ENCODE measurements around the gene ILK.

The ILK gene

DNA sequence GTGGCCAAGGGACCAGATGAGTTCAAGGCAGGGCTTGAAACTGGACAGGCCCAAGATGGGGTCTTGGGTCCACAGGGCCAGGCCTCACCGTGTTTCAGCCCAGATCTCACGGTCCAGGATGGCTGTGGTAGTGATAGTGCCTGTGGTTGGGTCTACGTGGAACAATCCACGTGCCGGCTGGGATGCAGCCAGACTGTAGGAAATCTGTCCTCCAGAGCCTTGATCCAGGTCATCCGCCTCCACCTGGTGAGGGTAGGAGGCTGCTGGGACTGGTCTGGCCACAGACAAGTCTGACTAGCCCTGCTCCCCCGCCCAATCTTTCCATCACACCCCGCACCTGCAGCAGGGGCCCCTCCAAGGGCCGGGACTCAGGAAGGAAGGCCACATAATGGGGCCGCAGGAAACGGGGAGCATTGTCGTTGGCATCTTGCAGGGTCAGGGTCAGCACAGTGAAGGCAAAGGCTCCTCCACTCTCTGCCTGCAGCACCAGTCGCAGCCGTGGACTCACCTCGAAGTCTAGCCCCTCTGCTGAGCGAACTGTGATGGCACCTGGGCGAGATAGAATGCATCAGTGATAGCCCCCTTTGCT is 22.4 kb downstream of the ILK start:
- no peak overlapping the region for H3K27ac ChIP-seq (replicated peaks)
- DNase-seq (ENCODE audit: low read depth in 1 of 2, low spot score in 1 of 2), result no peak
- no peak overlapping the region for H3K4me3 ChIP-seq (replicated peaks; ENCODE audit: insufficient read depth, low read length)
- H3K27me3 ChIP-seq (ENCODE audit: insufficient read depth, poor library complexity, severe bottlenecking), result no peaks in the 10 kb centered on the region
- TF ChIP-seq POLR2AphosphoS5 (IDR thresholded peaks at IDR 0.05; ENCODE audit: low read depth), result no peak
- TF ChIP-seq SPI1 (IDR thresholded peaks at IDR 0.05; ENCODE audit: borderline replicate concordance, low read depth), result no peak
- TF ChIP-seq CTCF (IDR thresholded peaks at IDR 0.05; ENCODE audit: insufficient read depth, low read length), result no peak
- no peak for TF ChIP-seq REST (IDR thresholded peaks at IDR 0.05; ENCODE audit: insufficient replicate concordance, low read depth)
- TF ChIP-seq GABPA (IDR thresholded peaks at IDR 0.05; ENCODE audit: low read depth), result no peak

GRCh38 chr11:6626971-6627761 is 23.6 kb downstream of the ILK start:
- TF ChIP-seq SPI1 (IDR thresholded peaks at IDR 0.05; ENCODE audit: borderline replicate concordance, low read depth) (no peak), CTCF (IDR thresholded peaks at IDR 0.05; ENCODE audit: insufficient read depth, low read length) (no peak), POLR2AphosphoS5 (IDR thresholded peaks at IDR 0.05; ENCODE audit: low read depth) (no peak), GABPA (IDR thresholded peaks at IDR 0.05; ENCODE audit: low read depth) (no peak), REST (IDR thresholded peaks at IDR 0.05; ENCODE audit: insufficient replicate concordance, low read depth) (no peak)
- no peaks in the 10 kb centered on the region for H3K27me3 ChIP-seq (ENCODE audit: insufficient read depth, poor library complexity, severe bottlenecking)
- H3K27ac ChIP-seq (replicated peaks), result no peak overlapping the region
- H3K4me3 ChIP-seq (replicated peaks; ENCODE audit: insufficient read depth, low read length), result no peak overlapping the region
- DNase-seq (ENCODE audit: low read depth in 1 of 2, low spot score in 1 of 2), result no peak

DNA sequence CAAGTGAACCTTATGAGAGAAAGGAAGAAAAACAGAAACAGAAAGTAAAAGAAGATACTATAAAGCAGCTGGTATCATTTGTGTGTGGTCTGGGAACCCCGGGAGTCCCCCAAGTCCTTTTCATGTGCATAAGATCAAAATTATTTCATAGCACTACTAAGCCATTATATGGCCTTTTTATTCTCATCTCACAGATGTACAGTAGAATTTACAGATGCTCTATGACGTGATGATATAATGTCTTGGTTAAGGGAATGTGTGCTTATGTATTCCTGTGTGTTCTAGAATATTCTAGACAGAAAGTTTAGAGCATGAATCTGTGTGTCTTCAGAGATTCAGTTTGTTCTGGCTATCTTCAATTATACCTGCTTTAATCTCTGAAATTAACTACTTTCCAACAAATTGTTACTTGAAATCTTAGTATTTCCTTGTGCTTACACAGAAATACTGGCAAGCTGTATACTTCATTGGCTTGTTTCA is 24.2 kb downstream of the ILK start:
- Histone ChIP-seq H3K27me3 (ENCODE audit: insufficient read depth, poor library complexity, severe bottlenecking) (no peaks in the 10 kb centered on the region), H3K27ac (replicated peaks) (no peak overlapping the region), H3K4me3 (replicated peaks; ENCODE audit: insufficient read depth, low read length) (no peak overlapping the region)
- no peak for DNase-seq (ENCODE audit: low read depth in 1 of 2, low spot score in 1 of 2)
- TF ChIP-seq REST (IDR thresholded peaks at IDR 0.05; ENCODE audit: insufficient replicate concordance, low read depth) (no peak), SPI1 (IDR thresholded peaks at IDR 0.05; ENCODE audit: borderline replicate concordance, low read depth) (no peak), POLR2AphosphoS5 (IDR thresholded peaks at IDR 0.05; ENCODE audit: low read depth) (no peak), GABPA (IDR thresholded peaks at IDR 0.05; ENCODE audit: low read depth) (no peak), CTCF (IDR thresholded peaks at IDR 0.05; ENCODE audit: insufficient read depth, low read length) (no peak)

Measured in HL-60 (cell line).